ENCODE results near the gene KRTAP2-2.
"Not testable (repeated sequence)": the region's sequence is repeated elsewhere in the genome, so short reads cannot be mapped to it uniquely, and the experiment has no call there.

The KRTAP2-2 gene

GRCh38 chr17:41064301-41064700 lies 9.3 kb upstream of the KRTAP2-2 start:
- DNase-seq, result no peak

GRCh38 chr17:41063449-41063848 lies 8.4 kb upstream of the KRTAP2-2 start:
- DNase-seq, result no peak

- DNase-seq, result no peak
Measured at GRCh38 chr17:41061964-41062363, 6.9 kb upstream of the KRTAP2-2 start.

DNA sequence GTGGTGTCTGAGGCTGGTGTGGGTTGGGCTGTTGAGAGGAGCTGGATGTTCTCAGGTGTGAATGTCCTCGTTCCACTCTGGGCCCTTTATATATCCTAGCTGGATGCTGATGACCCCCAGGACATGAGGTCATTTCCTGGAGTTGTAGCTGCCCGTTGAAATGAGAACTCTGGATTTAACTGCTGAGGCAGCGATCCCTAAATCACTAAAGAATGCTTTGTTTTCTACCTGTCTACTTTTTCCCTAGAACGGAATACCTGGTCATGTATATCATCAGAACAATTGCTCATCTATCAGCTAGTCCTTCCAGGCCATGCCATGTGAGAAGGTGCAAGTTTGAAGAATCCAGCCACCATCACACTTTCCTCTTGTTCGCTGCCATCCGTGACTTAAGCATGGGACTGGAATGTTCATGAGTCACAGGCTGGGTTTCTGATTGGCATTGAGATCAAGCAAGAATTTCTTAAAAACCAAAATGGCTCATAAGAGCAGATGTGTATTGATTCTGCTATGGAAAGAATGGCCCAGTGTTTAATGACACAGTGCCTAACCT lies 5.1 kb upstream of the KRTAP2-2 start, which contains the start of gene KRTAP2-3:
Gene KRTAP2-3 (minus strand): TSS at position 63 of the 553 bp plus-strand sequence. CDS start 64 bp downstream, outside the sequence.
- DNase-seq, result no peak

DNA sequence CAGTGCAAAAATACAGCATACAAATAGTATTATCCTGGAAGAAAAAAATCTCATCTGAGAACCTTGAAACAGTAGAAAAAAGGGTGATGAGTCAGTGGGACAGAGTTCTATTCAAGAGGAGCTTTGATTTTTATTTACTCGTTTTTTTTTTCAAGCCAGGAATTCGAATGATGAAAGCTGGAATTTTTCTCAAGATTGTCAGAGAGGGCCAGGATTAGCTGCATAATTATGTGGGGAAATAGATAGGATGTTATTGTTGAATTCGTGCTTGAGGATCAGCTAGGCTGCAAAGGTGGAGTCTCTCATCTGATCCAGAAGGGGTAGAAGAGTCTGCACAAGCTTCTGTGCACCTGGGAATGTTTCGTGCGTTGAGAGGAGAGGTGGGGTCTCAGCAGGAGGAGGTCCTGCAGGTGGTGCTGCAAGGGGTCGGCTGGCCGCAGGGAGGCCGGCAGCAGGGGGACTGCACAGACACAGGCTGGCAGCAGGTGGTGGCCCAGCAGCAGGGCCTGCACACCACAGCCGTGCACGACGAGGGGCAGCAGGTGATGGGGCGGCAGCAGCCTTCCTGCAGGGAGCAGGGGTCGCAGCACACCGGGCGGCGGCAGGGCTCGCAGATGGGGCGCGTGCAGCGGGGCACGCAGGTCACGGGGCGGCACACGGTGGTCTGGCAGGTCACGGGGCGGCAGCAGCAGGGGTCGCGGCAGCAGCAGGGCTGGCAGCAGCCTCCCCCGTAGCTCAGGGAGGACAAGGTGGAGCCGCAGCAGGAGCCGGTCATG lies 4.4 kb upstream of the KRTAP2-2 start:
- DNase-seq, result not testable (repeated sequence)

DNA sequence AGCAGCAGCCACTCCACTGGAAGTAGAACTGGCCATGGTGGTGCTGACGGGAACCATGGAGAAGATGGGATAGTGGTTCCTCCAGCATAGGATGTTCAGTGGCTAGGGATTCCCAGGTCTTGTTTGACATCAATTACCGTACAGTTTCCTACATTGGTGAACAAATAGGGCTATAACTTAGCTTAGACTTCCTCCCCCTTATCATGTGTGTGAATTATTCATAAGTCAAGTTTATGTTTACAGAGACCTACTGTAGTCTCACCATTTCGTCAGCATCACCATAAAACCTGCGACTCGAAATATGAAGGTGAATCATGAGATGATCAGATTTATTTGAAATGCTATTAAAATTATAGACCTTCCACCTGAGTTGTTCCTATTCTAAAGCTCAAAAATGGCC lies 3.7 kb upstream of the KRTAP2-2 start:
- DNase-seq, result no peak

DNA sequence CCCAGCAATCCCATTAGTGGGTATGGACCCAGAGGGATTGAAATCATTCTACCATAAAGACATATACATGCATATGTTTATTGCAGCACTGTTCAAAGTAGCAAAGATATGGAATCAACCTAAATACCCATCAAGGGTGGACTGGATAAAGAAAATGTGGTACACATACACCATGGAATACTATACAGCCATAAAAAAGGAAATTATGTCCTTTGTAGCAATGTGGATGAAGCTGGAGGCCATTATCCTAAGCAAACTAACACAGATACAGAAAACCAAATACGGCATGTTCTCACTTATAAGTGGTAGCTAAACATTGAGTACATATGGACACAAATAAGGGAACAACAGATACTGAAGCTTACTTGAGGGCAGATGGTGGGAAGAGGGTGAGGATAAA lies 2.5 kb upstream of the KRTAP2-2 start:
- DNase-seq, result no peak

- not testable (repeated sequence) for DNase-seq
Measured at GRCh38 chr17:41054556-41054955, 474 bp downstream of the KRTAP2-2 start.

DNA sequence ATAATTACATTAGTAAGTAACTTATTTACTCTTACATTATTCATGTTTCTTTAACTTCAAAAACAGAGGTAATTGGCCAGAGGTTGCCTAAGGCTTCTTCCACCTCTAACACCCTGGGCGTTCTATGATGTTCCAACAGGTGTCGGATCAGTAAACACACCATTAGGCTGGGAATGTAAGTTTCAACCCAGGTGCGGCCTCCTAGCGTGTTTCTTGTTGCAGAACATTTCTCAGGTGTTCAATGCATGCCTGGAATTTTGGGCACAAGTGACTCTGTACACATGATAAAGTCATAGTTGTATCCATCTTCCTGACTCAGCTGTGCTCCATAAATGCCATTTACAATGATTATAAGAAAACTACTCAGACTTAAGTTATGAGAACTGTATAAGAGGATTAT lies 1.0 kb downstream of the KRTAP2-2 start:
- DNase-seq, result no peak

DNA sequence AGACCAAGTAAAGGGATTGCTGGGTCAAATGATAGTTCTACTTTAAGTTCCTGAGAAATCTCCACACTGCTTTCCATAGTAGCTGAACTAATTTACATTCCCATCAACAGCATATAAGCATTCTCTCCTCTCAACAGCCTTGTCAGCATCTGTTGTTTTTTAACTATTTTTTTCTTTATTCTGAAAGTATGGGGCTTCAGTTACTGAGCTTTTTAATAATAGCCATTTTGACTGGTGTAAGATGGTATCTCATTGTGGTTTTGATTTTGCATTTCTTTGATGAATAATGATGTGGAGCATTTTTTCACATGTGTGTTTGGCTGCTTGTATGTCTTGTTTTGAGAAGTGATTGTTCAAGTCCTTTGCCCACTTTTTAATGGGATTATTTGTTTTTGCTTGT lies 2.5 kb downstream of the KRTAP2-2 start:
- no peak for DNase-seq

DNA sequence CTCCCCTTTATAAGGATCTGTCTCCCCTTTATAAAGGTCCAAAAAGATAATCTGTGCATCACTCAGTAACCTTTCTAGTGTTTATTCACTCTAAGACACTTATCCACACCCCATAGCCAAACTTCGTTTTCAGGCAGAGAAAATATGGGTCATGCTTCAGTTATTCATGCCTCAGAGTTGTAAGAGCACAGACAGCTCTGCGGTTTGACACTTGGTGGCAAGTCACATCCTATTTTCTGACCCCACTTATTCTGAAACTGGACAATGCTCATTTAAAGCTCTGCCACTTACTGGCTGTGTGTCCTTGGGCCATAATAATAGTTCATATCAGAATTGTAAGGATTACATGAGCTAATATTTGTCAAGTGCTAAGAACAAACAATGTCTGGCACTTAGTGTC lies 5.9 kb downstream of the KRTAP2-2 start:
- DNase-seq, result no peak

DNA sequence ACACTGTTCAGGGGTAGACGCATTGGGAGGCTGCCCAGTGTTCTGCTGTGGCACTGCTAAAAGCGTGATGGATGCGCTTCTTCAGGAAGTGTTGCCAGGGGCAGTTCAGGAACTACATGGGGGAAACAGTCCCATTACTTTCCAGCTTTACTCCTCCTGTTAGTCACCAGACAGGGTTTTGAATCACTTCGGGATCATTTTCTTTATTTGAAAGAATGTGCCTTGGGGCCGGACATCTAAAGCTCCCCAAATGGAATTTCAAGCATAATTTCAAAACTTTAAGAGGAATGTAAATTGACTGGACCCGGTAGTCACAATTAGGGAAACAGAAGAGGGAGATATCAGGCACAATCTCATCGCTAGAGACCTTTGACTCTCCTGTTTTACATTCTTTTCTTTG lies 6.6 kb downstream of the KRTAP2-2 start:
- DNase-seq, result no peak

DNA sequence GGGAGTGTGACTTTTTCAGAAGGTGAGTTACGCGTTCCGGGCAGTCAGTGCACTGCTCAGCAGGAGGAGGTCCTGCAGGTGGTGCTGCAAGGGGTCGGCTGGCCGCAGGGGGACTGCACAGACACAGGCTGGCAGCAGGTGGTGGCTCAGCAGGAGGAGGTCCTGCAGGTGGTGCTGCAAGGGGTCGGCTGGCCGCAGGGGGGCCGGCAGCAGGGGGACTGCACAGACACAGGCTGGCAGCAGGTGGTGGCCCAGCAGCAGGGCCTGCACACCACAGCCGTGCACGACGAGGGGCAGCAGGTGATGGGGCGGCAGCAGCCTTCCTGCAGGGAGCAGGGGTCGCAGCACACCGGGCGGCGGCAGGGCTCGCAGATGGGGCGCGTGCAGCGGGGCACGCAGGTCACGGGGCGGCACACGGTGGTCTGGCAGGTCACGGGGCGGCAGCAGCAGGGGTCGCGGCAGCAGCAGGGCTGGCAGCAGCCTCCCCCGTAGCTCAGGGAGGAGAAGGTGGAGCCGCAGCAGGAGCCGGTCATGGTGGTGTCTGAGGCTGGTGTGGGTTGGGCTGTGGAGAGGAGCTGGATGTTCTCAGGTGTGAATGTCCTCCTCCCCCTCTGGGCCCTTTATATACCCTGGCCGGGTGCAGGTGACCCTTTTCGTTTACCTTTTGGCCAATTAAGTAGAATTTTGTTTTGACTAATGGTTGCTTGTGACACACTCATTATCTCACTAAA lies 8.1 kb downstream of the KRTAP2-2 start, which contains the start of gene KRTAP2-1:
Gene KRTAP2-1 (minus strand): TSS at position 582 of the 731 bp plus-strand sequence. CDS start 49 bp downstream, at position 533.
- not testable (repeated sequence) for DNase-seq

GRCh38 chr17:41042953-41043352 lies 12.1 kb downstream of the KRTAP2-2 start:
- no peak for DNase-seq

DNA sequence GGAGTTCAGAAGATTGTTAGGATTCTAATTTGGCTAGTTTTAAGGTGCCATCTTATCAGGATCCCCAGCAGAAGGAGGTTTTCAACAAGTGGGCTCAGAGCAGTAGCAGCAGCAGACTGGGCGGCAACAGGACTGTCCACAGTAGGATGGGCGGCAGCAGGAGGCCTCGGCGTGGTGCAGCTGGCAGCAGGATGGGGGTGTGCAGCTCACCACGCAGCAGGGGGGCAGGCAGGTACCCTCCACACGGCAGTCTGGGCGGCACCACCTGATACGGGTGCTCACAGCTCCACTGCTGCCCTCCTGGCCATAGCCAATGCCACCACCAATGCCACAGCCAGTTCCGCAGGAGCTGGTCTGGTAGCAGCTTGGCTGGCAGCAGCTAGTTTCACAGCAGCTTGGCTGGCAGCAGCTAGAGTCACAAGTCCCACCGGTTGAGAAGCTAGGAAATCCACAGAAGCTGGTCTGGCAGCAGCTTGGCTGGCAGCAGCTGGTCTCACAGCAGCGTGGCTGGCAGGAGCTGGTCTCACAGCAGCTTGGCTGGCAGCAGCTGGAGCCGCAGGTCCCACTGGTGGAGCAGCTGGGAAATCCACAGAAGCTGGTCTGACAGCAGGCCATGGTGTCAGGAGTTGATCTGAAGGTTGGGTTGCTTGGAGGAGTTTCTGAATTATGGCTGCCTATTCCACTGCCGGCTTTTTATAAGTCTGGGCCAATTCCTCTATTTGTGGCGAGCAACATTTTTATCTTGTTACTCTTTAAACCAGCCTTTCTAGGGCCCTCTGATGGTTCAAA lies 14.1 kb downstream of the KRTAP2-2 start, which contains the start of gene KRTAP1-1:
Gene KRTAP1-1 (minus strand): TSS at position 668 of the 789 bp plus-strand sequence. CDS start 53 bp downstream, at position 615.
- DNase-seq, result not testable (repeated sequence)

GRCh38 chr17:41037853-41038350 lies 17.1 kb downstream of the KRTAP2-2 start:
- DNase-seq, result no peak

DNA sequence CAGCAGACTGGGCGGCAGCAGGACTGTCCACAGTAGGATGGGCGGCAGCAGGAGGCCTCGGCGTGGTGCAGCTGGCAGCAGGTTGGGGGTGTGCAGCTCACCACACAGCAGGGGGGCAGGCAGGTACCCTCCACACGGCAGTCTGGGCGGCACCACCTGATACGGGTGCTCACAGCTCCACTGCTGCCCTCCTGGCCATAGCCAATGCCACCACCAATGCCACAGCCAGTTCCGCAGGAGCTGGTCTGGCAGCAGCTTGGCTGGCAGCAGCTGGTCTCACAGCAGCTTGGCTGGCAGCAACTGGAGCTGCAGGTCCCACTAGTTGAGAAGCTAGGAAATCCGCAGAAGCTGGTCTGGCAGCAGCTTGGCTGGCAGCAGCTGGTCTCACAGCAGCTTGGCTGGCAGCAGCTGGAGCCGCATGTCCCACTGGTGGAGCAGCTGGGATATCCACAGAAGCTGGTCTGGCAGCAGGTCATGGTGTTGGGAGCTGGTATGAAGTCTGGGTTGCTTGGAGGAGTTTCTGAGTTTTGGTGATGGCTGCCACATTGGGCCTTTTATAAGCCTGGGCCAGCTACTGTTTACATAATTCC lies 20.6 kb downstream of the KRTAP2-2 start, which contains the start of gene KRTAP1-3:
Gene KRTAP1-3 (minus strand): TSS at position 529 of the 590 bp plus-strand sequence. CDS start 53 bp downstream, at position 476.
- DNase-seq, result not testable (repeated sequence)

DNA sequence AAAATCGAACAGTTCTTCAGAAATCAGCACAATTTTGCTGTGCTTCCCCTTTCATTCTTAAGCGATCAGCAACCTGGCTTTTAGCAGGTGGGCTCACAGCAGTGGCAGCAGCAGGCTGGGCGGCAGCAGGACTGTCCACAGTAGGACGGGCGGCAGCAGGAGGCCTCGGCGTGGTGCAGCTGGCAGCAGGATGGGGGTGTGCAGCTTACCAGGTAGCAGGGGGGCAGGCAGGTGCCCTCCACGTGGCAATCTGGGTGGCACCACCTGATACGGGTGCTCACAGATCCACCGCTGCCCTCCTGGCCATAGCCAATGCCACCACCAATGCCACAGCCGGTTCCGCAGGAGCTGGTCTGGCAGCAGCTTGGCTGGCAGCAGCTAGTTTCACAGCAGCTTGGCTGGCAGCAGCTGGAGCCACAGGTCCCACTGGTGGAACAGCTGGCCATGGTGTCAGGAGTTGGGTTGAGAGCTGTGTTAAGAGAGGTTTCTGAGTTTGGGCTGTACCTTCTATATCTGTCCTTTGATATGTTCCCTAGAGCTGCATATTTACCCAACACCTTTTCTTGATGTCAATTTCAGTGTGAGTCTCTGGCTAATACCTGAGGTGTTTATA lies 25.3 kb downstream of the KRTAP2-2 start, which contains the start of gene KRTAP1-4:
Gene KRTAP1-4 (minus strand): TSS at position 563 of the 613 bp plus-strand sequence. CDS start 117 bp downstream, at position 446.
- no peak for DNase-seq

DNA sequence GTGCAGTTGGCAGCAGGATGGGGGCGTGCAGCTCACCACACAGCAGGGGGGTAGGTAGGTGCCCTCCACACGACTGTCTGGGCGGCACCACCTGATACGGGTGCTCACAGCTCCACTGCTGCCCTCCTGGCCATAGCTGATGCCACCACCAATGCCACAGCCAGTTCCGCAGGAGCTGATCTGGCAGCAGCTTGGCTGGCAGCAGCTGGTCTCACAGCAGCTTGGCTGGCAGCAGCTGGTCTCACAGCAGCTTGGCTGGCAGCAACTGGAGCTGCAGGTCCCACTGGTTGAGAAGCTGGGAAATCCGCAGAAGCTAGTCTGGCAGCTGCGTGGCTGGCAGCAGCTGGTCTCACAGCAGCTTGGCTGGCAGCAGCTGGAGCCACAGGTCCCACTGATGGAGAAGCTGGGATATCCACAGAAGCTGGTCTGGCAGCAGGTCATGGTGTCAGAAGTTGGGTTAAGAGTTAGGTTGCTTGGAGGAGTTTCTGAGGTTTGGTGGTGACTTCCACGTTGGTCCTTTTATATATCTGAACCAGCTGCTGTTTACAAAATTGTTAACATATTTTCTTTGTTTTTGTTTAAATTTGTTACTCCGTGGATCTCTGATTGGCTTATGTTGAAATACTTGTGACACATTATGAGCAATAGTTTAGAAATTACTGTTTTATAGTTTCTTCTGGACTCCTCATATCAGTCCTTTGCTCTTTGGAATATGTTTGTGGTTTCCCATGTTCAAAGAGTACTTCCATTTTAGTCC lies 28.1 kb downstream of the KRTAP2-2 start, which contains the start of gene KRTAP1-5:
Gene KRTAP1-5 (minus strand): TSS at position 494 of the 757 bp plus-strand sequence. CDS start 53 bp downstream, at position 441.
- no peak for DNase-seq

DNA sequence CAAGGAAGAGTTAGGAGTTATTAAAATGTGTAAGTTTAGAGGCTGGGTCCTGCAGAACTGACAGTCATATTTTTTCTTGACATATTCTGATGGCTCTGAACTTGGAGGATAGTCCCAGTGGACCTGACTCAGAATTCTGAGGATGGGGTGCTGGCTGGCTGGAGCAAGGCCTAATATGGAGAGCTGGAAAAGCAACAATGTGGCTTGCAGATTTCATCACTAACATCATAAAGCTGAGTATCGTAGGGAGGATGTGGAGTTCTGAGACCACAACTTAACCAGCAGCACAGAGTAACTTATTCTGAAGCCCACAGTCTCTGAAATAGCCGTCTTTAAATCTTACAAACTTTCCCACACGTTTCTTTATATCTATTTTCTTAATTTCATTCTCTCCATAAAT lies 30.3 kb downstream of the KRTAP2-2 start:
- no peak for DNase-seq
